Lower lobe of right lung (tissue), 2 donors: ENCODE data around the gene GGA2. TPM values are rescaled to one million over a fixed set of nuclear protein-coding genes. Genes with fewer than 3 reads are reported as not detected.

ENCODE experiments used
- ATAC-seq, 2 donors: fragments of 200-7000 bp; cut with Tn5 transposase; one replicate each; pipeline ENCODE4 v1.9.1; 2020 to 2022; ENCODE audit warnings: mild to moderate bottlenecking in 2 of 2, moderate library complexity in 2 of 2
- DNase-seq: peaks from one replicate; pipeline ENCODE4 v3.0.0-alpha.2; 2020
- H3K27ac ChIP-seq: fragments of 200-600 bp; one replicate; pipeline ENCODE4 v1.8.0; 2022
- H3K27me3 ChIP-seq: fragments of 200-600 bp; one replicate; pipeline ENCODE4 v1.8.0; 2022; ENCODE audit warnings: low read depth
- H3K36me3 ChIP-seq: fragments of 200-600 bp; one replicate; pipeline ENCODE4 v1.8.0; 2022; ENCODE audit warnings: mild to moderate bottlenecking
- H3K4me1 ChIP-seq: fragments of 200-600 bp; one replicate; pipeline ENCODE4 v1.8.0; 2022
- H3K4me3 ChIP-seq: fragments of 200-600 bp; one replicate; pipeline ENCODE4 v1.8.0; 2022; ENCODE audit warnings: mild to moderate bottlenecking
- H3K9me3 ChIP-seq: fragments of 200-600 bp; one replicate; pipeline ENCODE4 v1.8.0; 2022
- intact Hi-C: fragments of 100-400 bp; cut with DNase I; formaldehyde crosslinking; loops from one replicate; pipeline ENCODE4 v1.11.0; 2022
- long read RNA-seq: library from polyadenylated mRNA; unstranded; transcript quantifications from one replicate; pipeline ENCODE4 v2.0.0, GENCODE V29; 2021
- total RNA-seq: library from RNA; stranded (reverse); fragmentation: NEBNext Ultra II Directional; extraction: Animal tissue kit (Norgen Biotek cat#: 25700); gene quantifications from one replicate; pipeline ENCODE4 v1.2.1, GENCODE V29; 2021
- TF ChIP-seq, protein P1 (sequence below): fragments of 200-600 bp; IDR thresholded peaks from one replicate; pipeline ENCODE4 v1.8.0; 2022; ENCODE audit warnings: antibody characterized with exemption, mild to moderate bottlenecking
- donor health status: DM: no; HTN: yes; CAD: no; lungs with severe emphysema.

The GGA2 gene, protein sequence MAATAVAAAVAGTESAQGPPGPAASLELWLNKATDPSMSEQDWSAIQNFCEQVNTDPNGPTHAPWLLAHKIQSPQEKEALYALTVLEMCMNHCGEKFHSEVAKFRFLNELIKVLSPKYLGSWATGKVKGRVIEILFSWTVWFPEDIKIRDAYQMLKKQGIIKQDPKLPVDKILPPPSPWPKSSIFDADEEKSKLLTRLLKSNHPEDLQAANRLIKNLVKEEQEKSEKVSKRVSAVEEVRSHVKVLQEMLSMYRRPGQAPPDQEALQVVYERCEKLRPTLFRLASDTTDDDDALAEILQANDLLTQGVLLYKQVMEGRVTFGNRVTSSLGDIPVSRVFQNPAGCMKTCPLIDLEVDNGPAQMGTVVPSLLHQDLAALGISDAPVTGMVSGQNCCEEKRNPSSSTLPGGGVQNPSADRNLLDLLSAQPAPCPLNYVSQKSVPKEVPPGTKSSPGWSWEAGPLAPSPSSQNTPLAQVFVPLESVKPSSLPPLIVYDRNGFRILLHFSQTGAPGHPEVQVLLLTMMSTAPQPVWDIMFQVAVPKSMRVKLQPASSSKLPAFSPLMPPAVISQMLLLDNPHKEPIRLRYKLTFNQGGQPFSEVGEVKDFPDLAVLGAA
- 204 TPM for total RNA-seq
- long read RNA-seq, full-length matches to known transcripts: 104 of 177 reads
- long read RNA-seq, partial matches to known transcripts: 31 of 177 reads
- long read RNA-seq, other reads (novel, unspliced or antisense): 42 of 177 reads

DNA sequence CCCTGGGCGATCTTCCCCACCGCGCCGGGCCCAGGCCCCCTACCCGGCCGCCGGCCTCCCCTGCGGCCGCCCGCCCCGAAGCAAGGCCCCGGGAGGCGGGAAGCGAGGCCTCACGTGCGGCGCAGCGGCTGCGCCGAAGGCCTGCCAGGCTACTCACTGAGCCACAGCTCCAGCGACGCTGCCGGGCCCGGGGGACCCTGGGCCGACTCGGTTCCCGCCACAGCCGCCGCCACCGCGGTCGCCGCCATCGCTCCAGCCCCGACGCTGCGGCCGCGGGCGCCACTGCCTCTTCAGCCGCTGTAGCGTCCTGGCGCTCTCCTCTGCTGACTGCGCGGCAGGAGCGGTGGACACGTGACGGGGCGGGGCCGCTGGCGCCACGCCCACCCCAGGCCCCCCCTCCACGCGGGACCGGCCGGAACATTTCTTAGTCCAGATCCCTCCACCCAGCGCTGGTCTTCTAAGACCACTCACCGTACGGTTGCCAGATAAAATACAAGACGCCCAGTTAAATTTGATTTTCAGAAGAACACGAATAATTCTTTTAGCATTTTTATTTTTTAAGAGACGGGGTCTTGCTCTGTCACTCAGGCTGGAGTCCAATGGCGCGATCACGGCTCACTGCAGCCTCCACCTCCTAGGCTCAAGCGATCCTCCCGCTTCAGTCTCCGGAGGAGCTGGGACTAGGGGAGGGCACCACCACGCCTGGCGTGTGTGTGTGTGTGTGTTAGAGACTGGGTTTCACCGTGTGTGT lies at the start of gene GGA2:
TSS of gene GGA2 (minus strand) at position 331 of the 751 bp plus-strand sequence. CDS start at position 248, 83 bp downstream.
- peaks cover 36% of the 10 kb centered on the region for H3K4me1 ChIP-seq
- no peaks in the 10 kb centered on the region for H3K9me3 ChIP-seq
- DNase-seq: peak; percentile 88
- H3K27me3 ChIP-seq: no peaks in the 10 kb centered on the region
- peak; percentile 96 to 97 for ATAC-seq
- intact Hi-C loops: no loop called here
- peak within 1 kb of the TSS; percentile 80 for H3K4me3 ChIP-seq
- peak within 1 kb of the TSS; percentile 89 for H3K27ac ChIP-seq
- TF ChIP-seq, protein P1, sequence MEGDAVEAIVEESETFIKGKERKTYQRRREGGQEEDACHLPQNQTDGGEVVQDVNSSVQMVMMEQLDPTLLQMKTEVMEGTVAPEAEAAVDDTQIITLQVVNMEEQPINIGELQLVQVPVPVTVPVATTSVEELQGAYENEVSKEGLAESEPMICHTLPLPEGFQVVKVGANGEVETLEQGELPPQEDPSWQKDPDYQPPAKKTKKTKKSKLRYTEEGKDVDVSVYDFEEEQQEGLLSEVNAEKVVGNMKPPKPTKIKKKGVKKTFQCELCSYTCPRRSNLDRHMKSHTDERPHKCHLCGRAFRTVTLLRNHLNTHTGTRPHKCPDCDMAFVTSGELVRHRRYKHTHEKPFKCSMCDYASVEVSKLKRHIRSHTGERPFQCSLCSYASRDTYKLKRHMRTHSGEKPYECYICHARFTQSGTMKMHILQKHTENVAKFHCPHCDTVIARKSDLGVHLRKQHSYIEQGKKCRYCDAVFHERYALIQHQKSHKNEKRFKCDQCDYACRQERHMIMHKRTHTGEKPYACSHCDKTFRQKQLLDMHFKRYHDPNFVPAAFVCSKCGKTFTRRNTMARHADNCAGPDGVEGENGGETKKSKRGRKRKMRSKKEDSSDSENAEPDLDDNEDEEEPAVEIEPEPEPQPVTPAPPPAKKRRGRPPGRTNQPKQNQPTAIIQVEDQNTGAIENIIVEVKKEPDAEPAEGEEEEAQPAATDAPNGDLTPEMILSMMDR: no peak
- peaks cover 4% of the 10 kb centered on the region for H3K36me3 ChIP-seq

DNA sequence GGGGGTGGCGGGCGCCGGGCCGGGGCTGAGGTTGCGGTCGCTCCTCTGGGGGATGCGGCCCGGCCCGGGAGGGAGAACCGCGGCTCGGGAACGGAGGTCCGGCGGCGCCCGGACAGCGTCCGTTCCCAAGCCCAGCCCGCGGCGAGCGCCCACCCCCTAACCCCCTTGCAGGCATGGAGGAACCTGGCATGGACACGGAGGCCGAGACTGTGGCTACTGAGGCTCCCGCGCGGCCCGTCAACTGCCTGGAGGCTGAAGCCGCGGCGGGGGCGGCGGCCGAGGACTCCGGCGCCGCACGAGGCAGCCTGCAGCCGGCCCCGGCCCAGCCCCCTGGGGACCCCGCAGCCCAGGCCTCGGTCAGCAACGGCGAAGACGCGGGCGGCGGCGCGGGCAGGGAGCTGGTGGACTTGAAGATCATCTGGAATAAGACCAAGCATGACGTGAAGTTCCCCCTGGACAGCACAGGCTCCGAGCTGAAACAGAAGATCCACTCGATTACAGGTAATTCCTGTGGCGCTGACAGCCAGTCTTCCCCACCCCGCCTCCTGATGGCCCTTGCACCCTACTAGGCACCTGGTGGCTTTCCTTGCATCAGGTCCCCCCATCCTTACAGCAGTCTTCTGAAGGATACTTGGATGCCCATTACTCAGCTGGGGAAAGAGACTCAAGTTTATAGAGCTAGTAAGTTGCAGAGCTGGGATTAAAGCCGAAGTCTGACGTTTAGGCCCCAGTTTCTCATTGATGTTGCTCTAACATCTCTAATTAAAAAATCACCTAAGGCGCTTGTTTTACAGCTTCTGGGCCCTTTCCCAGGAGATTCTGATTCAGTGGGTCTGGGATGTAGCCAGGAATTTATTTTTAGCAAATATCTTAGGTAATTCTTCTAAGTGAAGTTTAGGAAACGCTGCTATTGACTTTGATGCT lies 47.7 kb upstream of the GGA2 start:
- ATAC-seq: peak; percentile 10 to 30
- Histone ChIP-seq H3K36me3 (peaks cover 41% of the 10 kb centered on the region), H3K9me3 (no peaks in the 10 kb centered on the region), H3K27ac (peak overlapping the region; percentile 87), H3K4me1 (peaks cover 27% of the 10 kb centered on the region), H3K4me3 (peak overlapping the region; percentile 89), H3K27me3 (no peaks in the 10 kb centered on the region)
- DNase-seq: no peak
- TF ChIP-seq, protein P1: no peak
- intact Hi-C loops: no loop called here

DNA sequence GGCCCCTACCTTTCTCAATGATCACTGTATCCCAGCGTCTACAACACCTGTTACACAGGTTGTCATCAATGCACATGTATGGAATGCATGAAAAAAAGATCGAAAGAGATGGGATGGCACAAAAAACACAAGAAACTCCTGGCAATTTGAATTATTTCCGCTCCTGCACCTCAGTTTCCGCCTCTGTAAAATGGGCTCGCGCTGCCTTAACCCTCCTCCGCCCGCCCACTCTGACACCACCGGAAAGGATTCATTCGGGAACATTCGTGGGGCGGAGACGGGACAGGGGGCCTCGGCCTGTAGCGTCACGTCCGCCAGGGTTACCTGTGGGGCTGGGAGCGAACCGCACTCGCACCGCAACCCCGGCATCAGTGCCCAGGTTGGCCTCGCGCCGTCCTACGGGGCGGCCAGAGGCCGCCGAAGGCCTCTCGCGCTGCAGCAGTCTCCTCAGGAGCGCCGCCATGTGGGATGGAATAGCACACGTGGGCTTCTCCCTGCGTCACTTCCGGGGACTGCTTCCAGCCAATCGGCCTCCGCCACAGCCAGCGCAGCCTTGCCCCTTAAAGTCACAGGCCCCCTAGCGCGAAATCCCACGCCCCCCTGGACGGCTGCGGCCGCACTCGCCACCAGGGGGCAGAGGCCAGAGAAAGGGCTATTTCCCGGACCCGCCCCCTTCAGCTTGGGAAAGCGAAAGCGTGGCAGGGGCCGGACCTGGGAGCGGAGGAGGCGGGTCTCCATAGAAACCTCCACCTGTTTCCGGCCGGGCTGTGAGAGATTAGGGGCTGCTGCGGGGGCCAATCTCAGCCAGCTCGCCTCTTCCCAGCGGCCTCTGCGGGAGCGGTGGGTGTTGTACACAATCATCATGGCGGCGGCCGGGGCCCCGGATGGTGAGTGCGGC lies 46.8 kb upstream of the GGA2 start, which contains the start of the genes EARS2 and UBFD1:
TSS of gene EARS2 (minus strand) at position 470 of the 898 bp plus-strand sequence. CDS start at position 463, 7 bp downstream.
TSS of gene UBFD1 (plus strand) at position 847 of the 898 bp plus-strand sequence. CDS start at position 863, 16 bp downstream.
- Histone ChIP-seq H3K36me3 (peaks cover 40% of the 10 kb centered on the region), H3K27ac (peak within 1 kb of the TSS; percentile 87)
- TF ChIP-seq, protein P1: peak; percentile 97

DNA sequence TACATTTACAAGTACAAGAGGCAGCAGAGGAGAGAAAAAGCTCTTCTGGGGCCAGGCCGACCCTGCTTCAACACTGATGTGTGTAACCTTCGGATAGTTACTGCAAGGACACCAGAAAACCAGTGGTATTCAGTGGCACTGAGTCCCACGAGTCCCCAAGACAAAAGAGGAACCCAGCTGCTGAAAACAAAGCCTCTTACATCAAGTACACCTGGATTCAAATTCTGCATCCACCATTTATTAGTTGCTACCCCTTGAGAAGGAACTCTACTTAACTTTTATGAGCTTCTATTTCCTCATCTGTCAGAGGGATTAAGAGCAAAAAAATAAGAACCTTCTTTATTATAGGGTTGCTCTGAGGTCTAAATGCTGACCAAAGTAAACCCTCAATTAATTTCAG lies 44.2 kb upstream of the GGA2 start:
- ATAC-seq: no peak
- Histone ChIP-seq H3K4me3 (no peak overlapping the region), H3K27me3 (no peaks in the 10 kb centered on the region), H3K36me3 (peaks cover 40% of the 10 kb centered on the region), H3K9me3 (no peaks in the 10 kb centered on the region), H3K27ac (no peak overlapping the region), H3K4me1 (peaks cover 23% of the 10 kb centered on the region)
- intact Hi-C loops: no loop called here
- peak; percentile 14 for DNase-seq
- TF ChIP-seq, protein P1: no peak

More for the DNA sequence above, 46.8 kb upstream of the GGA2 start, which contains the start of the genes EARS2 and UBFD1:
- Histone ChIP-seq H3K4me1 (peaks cover 27% of the 10 kb centered on the region), H3K4me3 (peak within 1 kb of the TSS; percentile 89), H3K27me3 (no peaks in the 10 kb centered on the region), H3K9me3 (no peaks in the 10 kb centered on the region)
- intact Hi-C loops: no loop called here
- ATAC-seq: peak; percentile 98 to 99
- DNase-seq: peak; percentile 98
